Smooth muscle cell (in vitro differentiated cells): ENCODE results near the gene CFAP65. TPM values are rescaled to one million over a fixed set of nuclear protein-coding genes. Genes with fewer than 3 reads are reported as not detected.
A peak's percentile ranks its signal among the peaks of the same experiment; 100 is the strongest.

ENCODE experiments used
- DNase-seq: peaks from one replicate; lab custom pipeline; 2025; ENCODE audit not compliant: unreplicated experiment; lab: John Stamatoyannopoulos, UW
- H2AFZ ChIP-seq: fragments of 200-600 bp; sonication (generic); 2 replicates; pipeline ENCODE4 v1.6.0; 2016; ENCODE audit warnings: antibody characterized with exemption, low read depth, mild to moderate bottlenecking
- H3F3A ChIP-seq: fragments of 200-600 bp; sonication (generic); 2 replicates; pipeline ENCODE4 v1.6.0; 2017; ENCODE audit warnings: antibody characterized with exemption, low read depth
- H3K27ac ChIP-seq: fragments of 200-600 bp; sonication (generic); 2 replicates; pipeline ENCODE4 v1.5.1; 2016; ENCODE audit warnings: low read depth, mild to moderate bottlenecking
- H3K27me3 ChIP-seq: fragments of 200-600 bp; sonication (generic); 2 replicates; pipeline ENCODE4 v1.6.1; 2016; ENCODE audit warnings: low read depth, mild to moderate bottlenecking
- H3K36me3 ChIP-seq: fragments of 200-600 bp; sonication (generic); 2 replicates; pipeline ENCODE4 v1.5.1; 2016; ENCODE audit warnings: low read depth
- H3K4me1 ChIP-seq: fragments of 200-600 bp; sonication (generic); 2 replicates; pipeline ENCODE4 v1.5.1; 2016; ENCODE audit warnings: low read depth
- H3K4me2 ChIP-seq: fragments of 200-600 bp; sonication (generic); 2 replicates; pipeline ENCODE4 v1.6.0; 2016; ENCODE audit warnings: mild to moderate bottlenecking
- H3K4me3 ChIP-seq: fragments of 200-600 bp; sonication (generic); 2 replicates; pipeline ENCODE4 v1.5.1; 2016; ENCODE audit warnings: mild to moderate bottlenecking
- H3K79me2 ChIP-seq: fragments of 200-600 bp; sonication (generic); 2 replicates; pipeline ENCODE4 v1.6.0; 2016; ENCODE audit warnings: low read depth, mild to moderate bottlenecking
- H3K9ac ChIP-seq: fragments of 200-600 bp; sonication (generic); 2 replicates; pipeline ENCODE4 v1.6.0; 2016; ENCODE audit warnings: low read depth
- H3K9me3 ChIP-seq: fragments of 200-600 bp; sonication (generic); replicated peaks from 2 replicates; pipeline ENCODE4 v1.5.1; 2016; ENCODE audit warnings: low read depth
- H4K20me1 ChIP-seq: fragments of 200-600 bp; sonication (generic); 2 replicates; pipeline ENCODE4 v1.6.0; 2016; ENCODE audit warnings: low read depth
- CTCF ChIP-seq: fragments of 200-600 bp; sonication (generic); IDR thresholded peaks from 2 replicates; pipeline ENCODE4 v1.5.1; 2017; ENCODE audit warnings: borderline replicate concordance, mild to moderate bottlenecking, antibody characterized with exemption; ENCODE audit not compliant: insufficient read depth, poor library complexity, severe bottlenecking
- WGBS: methylation state at CpG from one replicate; pipeline ENCODE4 v1.1.7; 2016; ENCODE audit warnings: low lambda C conversion rate; 5-methylcytosine and 5-hydroxymethylcytosine counted together
- polyA plus RNA-seq: library from polyadenylated mRNA; unstranded; fragments of >200 nt; fragmentation: Nextera tagmentation; extraction: Ambion mirVana; gene quantifications from 2 replicates; pipeline ENCODE4 v1.2.1, GENCODE V29; 2016
- total RNA-seq: library from RNA; depleted of rRNA; stranded (reverse); fragments of >200 nt; gene quantifications from 2 replicates; pipeline ENCODE4 v1.2.3, GENCODE V29; 2014

The CFAP65 gene
- total and polyA plus RNA-seq, 2 experiments from 2014 or later, result not detected

GRCh38 chr2:219060821-219061791 lies 19.8 kb upstream of the CFAP65 start, which contains the start of gene IHH:
Gene IHH (minus strand): TSS chr2:219060921. CDS start chr2:219060467, 454 bp downstream.
- H3K36me3 ChIP-seq, result no peaks in the 10 kb centered on the region
- H3K9me3 ChIP-seq, result no peaks in the 10 kb centered on the region
- no peaks in the 10 kb centered on the region for H4K20me1 ChIP-seq
- H3K27me3 ChIP-seq, result peaks cover 99% of the 10 kb centered on the region
- H3K4me1 ChIP-seq, result peaks cover 4% of the 10 kb centered on the region
- H3K4me3 ChIP-seq, result peak within 1 kb of the TSS; percentile 38
- no peak for DNase-seq
- no peak within 1 kb of the TSS for H3K27ac ChIP-seq
- H3K9ac ChIP-seq, result no peak within 1 kb of the TSS
- H3F3A ChIP-seq, result no peaks in the 10 kb centered on the region
- peak within 1 kb of the TSS; percentile 75 for H3K4me2 ChIP-seq
- H2AFZ ChIP-seq, result no peak within 1 kb of the TSS
- TF ChIP-seq CTCF, result no peak
- no peaks in the 10 kb centered on the region for H3K79me2 ChIP-seq
- WGBS, result 9% methylated on average over 52 of the region's 76 CpGs

DNA sequence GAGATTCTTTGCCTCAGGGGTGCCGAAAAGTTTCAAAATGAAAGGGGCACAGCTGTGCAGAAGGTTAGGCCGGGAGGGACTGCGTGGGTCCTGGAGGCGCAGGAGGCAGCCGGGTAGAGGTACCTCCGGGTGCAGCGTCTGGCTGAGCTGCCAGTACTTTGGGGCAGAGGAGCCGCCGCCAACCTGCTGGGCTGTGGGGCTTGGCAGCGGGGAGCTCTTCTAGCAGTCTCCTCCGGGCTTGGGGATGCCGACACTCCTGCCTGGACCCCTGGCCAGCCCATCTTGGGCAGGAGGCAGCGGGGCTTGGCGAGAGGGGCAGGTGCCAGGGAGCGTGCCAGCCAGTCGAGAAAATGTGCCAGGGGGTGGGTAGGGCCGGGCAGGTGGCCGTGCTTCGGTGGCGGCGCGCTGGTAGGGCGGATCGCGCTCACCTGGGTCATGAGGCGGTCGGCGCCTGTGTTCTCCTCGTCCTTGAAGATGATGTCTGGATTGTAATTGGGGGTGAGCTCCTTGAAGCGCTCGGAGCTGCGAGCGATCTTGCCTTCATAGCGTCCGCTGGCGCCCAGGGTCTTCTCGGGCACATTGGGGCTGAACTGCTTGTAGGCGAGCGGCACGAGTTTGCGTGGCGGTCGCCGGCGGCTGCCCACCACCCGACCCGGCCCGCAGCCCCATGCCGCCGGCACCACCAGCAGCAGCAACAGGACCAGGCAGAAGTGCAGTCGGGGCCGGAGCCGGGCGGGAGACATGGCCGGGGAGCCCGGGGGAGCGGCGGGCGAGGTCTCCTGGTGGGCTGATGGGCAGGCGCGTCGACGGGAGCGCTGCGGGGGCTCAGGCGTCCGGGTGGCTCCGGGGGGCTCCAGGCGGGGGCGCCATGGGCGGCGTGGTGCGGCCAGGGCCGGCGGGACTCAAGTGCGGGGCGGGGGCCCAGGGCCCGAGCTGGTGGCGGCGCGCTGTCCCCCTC lies 18.7 kb upstream of the CFAP65 start:
- no peaks in the 10 kb centered on the region for H3K79me2 ChIP-seq
- H3K4me3 ChIP-seq, result peak overlapping the region; percentile 38
- H2AFZ ChIP-seq, result no peak overlapping the region
- no peak overlapping the region for H3K9ac ChIP-seq
- no peak overlapping the region for H3K27ac ChIP-seq
- H4K20me1 ChIP-seq, result no peaks in the 10 kb centered on the region
- peak overlapping the region; percentile 36 for H3K4me2 ChIP-seq
- H3K27me3 ChIP-seq, result peaks cover 97% of the 10 kb centered on the region
- peaks cover 4% of the 10 kb centered on the region for H3K4me1 ChIP-seq
- H3K36me3 ChIP-seq, result no peaks in the 10 kb centered on the region
- WGBS, result 20% methylated on average over 41 of the region's 81 CpGs
- H3F3A ChIP-seq, result no peaks in the 10 kb centered on the region
- H3K9me3 ChIP-seq, result no peaks in the 10 kb centered on the region
- no peak for DNase-seq
- TF ChIP-seq CTCF, result no peak

DNA sequence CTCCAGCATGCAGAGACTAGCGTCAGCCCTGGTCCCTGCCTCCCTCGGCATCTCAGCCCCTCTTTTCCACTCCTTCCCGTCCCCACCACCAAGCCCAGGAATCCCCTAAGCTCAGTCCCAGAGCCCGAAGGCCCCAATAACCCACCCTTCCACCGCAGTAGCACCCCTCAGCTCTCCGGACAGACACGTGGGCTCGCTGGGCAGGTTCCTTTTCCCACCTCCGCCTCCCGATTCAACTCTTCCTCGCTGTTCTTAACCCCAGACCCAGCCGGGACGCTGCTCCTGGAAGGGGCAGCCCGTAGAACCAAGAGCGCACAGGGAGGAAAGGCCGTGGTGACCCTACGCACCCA lies 18.0 kb upstream of the CFAP65 start:
- WGBS, result 35% methylated on average over 17 of the region's 17 CpGs
- Histone ChIP-seq H3K9me3 (no peaks in the 10 kb centered on the region), H3K79me2 (no peaks in the 10 kb centered on the region), H2AFZ (no peak overlapping the region), H3K27ac (no peak overlapping the region), H3F3A (no peaks in the 10 kb centered on the region), H3K36me3 (no peaks in the 10 kb centered on the region), H3K27me3 (peaks cover 96% of the 10 kb centered on the region), H3K4me1 (peaks cover 4% of the 10 kb centered on the region), H3K9ac (no peak overlapping the region), H4K20me1 (no peaks in the 10 kb centered on the region), H3K4me2 (no peak overlapping the region), H3K4me3 (peak overlapping the region; percentile 38)
- DNase-seq, result no peak
- no peak for TF ChIP-seq CTCF
